ENCODE results near the gene RICTOR. TPM values are rescaled to one million over a fixed set of nuclear protein-coding genes. Genes with fewer than 3 reads are reported as not detected.
"Not testable (repeated sequence)": the region's sequence is repeated elsewhere in the genome, so short reads cannot be mapped to it uniquely, and the experiment has no call there.

The RICTOR gene
- total RNA-seq, 1 donor from 2014 or later = 51.1 TPM

DNA sequence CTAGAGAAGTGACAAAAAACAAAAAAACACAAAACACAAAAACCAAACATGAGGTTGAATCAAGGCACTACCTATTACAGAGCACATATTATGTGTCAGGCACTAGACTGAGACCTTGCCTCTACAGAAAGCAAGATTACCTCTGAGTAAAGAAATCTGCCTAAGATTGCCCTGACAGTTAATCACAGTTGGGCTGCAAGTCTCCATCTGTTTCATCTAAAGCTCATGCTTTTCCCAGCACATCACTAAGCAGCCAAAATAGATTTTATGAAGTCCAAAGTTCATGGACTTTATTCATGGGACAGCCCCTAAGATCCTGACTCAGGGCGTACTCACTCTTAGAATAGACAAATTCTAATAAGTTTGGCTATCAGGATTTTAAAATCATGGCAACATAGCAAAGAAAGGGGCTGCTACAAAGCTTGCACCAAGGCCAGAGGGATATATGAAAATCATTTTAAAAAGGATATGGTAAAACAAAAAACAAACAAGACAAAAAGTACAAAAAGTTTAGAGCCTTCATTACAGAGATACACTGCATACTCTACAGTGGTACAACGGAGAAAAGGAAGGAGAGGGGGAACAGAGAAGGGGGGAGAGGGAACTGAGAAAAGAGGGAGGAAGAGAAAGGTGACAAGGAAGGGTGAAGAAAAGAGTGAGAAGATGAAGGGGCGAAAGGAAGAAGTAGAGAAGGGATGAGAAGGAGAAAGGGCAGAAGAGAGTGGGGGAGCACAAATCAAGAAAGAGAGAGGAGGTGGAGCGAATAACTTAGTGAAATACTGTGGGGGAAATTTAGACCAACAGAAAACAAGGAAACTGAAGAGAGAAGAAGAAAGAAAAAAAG, 58.2 kb downstream of the RICTOR start:
- Histone ChIP-seq H3K4me3 (no peak overlapping the region), H3K4me1 (peaks cover 10% of the 10 kb centered on the region), H3K36me3 (peaks cover 36% of the 10 kb centered on the region), H3K27ac (no peak overlapping the region), H3K9me3 (no peaks in the 10 kb centered on the region), H3K27me3 (no peaks in the 10 kb centered on the region)
- DNase-seq (no peak), ATAC-seq (no peak)
- intact Hi-C loops (cut with DNase I) = no loop called here
- TF ChIP-seq CTCF (IDR thresholded peaks at IDR 0.05) = no peak

DNA sequence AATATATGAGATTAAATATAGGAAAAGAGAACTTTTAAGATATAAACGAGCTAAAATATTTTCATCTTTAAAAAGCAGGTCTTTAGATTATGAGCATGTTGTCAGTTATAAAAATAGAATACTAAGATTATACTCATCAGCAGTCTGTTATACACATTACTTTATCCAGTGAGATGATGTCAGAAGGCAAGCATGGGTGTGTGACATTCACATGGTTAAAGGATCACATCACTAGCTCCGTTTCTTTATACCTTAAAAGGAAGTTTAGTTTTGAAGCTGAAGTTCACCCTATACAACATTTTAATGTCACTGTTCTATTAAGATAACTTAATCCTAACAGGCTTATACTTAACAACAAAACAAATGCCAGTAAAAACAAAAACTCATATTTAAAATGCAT, 59.6 kb downstream of the RICTOR start:
- Histone ChIP-seq H3K27ac (no peak overlapping the region), H3K36me3 (peaks cover 23% of the 10 kb centered on the region), H3K4me3 (no peak overlapping the region), H3K4me1 (peaks cover 10% of the 10 kb centered on the region), H3K9me3 (no peaks in the 10 kb centered on the region), H3K27me3 (no peaks in the 10 kb centered on the region)
- ATAC-seq = peak; percentile 35
- intact Hi-C loops (cut with DNase I) = no loop called here
- no peak for DNase-seq
- TF ChIP-seq CTCF (IDR thresholded peaks at IDR 0.05) = no peak

DNA sequence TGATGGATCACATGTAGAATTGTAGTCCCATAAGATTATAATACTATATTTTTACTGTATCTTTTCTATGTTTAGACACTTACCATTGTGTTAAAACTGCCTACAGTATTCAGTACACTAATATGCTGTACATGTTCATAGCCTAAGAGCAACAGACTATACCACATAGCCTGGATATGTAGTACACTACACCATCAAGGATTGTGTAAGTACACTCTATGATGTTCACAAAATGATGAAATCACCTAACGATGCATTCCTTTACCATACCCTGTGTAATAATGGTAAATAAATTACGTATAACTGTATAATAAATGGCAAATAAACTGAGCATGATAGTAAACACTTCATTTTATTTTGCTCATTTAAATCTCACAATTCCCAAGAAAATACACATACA, 60.3 kb downstream of the RICTOR start:
- no peak overlapping the region for H3K4me3 ChIP-seq
- H3K36me3 ChIP-seq = peaks cover 17% of the 10 kb centered on the region
- no peak for TF ChIP-seq CTCF (IDR thresholded peaks at IDR 0.05)
- intact Hi-C loops (cut with DNase I) = no loop called here
- no peaks in the 10 kb centered on the region for H3K9me3 ChIP-seq
- H3K27ac ChIP-seq = no peak overlapping the region
- ATAC-seq = no peak
- no peak for DNase-seq
- no peaks in the 10 kb centered on the region for H3K27me3 ChIP-seq
- H3K4me1 ChIP-seq = peaks cover 10% of the 10 kb centered on the region

- H3K27ac ChIP-seq; ATAC-seq; H3K27me3 ChIP-seq; DNase-seq; H3K4me3 ChIP-seq; H3K9me3 ChIP-seq; intact Hi-C loops (cut with DNase I); H3K4me1 ChIP-seq; H3K36me3 ChIP-seq: not testable (repeated sequence)
Measured at GRCh38 chr5:39010958-39011357, 63.2 kb downstream of the RICTOR start.

DNA sequence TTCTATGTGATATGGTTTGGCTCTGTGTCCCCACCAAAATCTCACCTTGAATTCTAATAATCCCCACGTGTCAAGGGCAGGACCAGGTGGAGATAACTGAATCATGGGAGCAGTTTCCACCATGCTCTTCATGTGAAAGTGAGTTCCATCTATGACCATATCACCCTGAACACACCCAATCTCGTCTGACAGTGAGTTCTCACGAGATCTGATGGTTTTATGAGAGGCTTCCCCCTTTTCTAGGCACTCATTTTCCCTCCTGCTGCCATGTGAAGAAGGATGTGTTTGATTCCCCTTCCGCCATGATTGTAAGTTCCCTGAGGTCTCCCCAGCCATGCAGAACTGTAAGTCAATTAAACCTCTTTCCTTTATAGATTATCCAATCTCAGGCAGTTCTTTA, 64.2 kb downstream of the RICTOR start:
- Histone ChIP-seq H3K27me3 (no peaks in the 10 kb centered on the region), H3K36me3 (no peaks in the 10 kb centered on the region), H3K4me1 (no peaks in the 10 kb centered on the region), H3K9me3 (no peaks in the 10 kb centered on the region), H3K4me3 (no peak overlapping the region), H3K27ac (no peak overlapping the region)
- no peak for TF ChIP-seq CTCF (IDR thresholded peaks at IDR 0.05)
- intact Hi-C loops (cut with DNase I) = no loop called here
- ATAC-seq (no peak), DNase-seq (no peak)

GRCh38 chr5:39009280-39009679, 64.9 kb downstream of the RICTOR start:
- DNase-seq (no peak), ATAC-seq (no peak)
- intact Hi-C loops (cut with DNase I) = no loop called here
- Histone ChIP-seq H3K27ac (no peak overlapping the region), H3K4me3 (no peak overlapping the region), H3K4me1 (no peaks in the 10 kb centered on the region), H3K36me3 (no peaks in the 10 kb centered on the region), H3K9me3 (no peaks in the 10 kb centered on the region), H3K27me3 (no peaks in the 10 kb centered on the region)
- TF ChIP-seq CTCF (IDR thresholded peaks at IDR 0.05) = no peak

Data from upper lobe of right lung (tissue), 1 donor.